ENCODE results near the gene C19orf81.

Gene C19orf81

GRCh38 chr19:50629801-50630200 lies 19.4 kb upstream of the C19orf81 start:
- DNase-seq, result no peak

DNA sequence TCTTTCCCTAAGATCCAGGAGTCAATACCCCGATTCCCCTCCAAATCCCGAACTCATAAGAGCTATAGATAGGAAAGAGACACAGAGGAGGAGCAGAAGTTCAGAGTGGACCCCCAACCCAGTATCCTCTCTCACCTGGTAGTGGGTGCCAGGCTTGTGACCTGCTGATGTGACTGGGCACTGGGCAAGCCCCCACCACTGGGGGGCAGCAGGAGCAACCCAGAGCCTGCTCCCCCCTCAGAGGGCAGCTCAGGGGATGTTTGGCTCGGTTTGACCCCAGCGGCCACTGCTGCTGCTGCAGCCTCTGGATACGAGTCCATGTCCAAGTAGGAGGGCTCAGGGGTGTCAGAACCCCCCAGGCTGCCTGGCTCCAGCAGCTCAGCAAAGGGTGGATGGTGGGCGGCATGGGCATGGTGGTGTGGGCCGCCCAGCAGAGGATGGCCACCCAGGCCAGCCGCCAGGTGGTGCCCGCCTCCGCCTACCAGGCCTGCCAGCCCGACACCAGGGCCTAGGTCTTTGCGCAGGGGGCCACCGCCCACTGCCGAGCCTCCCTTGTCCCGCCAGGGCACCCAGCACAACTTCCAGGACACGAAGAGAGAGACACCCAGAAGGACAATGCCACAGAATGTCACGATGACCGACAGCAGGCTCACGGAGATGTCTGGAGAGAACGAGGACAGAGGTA lies 17.0 kb upstream of the C19orf81 start:
- DNase-seq, result no peak

DNA sequence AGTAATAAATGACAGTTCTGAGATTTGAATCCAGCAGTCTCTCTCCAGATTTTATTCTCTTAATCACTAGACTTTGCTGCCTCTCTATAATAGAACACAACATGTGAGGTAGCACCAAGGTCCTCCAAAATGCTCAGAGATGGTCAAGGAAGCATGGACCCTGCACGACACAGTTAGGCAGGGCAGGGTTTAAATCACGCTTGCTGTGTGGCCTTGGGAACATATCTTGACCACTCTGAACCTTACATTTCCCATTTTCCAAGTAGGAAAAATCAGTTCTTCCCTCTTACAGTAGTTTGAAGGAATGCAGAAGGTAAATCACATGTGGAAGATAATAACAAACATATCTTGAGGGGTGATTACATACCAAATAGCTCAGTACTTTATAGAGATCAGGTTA lies 15.9 kb upstream of the C19orf81 start:
- DNase-seq, result no peak

DNA sequence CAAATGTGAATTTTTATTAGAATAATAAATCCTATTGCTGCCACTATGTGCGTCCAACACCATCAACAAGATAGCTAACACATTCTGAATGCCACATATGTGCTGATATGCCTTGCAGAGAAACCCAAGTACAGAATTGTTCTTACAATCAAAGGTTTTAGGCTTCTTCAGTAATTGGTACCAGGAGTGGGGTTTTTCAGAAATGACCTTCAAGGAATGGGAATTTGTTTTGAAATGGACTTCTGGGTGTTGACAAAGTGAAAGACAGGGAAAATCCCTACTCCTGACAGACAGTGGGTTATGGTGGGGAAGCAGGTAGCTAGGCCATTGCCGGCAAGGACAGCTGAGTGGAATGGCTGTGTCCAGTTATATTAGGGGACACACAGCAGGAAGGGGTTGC lies 15.3 kb upstream of the C19orf81 start:
- no peak for DNase-seq

GRCh38 chr19:50636317-50637085 lies 12.7 kb upstream of the C19orf81 start:
- no peak for DNase-seq

DNA sequence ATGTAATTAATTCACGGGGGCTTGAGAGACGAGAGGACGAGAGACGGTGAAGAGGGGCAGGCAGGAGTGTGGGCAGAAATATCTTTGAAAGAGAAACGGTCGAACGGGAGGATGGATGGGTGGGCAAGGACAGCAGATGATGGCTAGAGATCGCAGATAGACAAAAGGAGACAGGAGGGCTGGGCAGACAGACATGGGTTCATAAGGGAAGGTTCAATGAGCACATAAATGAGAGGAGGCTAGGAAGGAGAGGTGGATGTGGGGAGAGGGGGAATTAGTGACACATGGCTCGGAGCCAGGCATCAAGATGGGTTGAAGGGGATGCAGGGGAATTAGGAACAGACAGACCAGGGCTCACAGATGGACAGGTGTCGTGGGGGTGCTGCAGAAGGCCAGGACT lies 10.6 kb upstream of the C19orf81 start:
- DNase-seq, result no peak

- no peak for DNase-seq
These were observed 9.8 kb upstream of the C19orf81 start, which contains the start of gene SYT3 for GRCh38 chr19:50639121-50640112. Gene SYT3, minus strand, starts transcription at chr19:50639881. Its CDS starts 2,470 bp downstream, at chr19:50637411.

- no peak for DNase-seq
These were observed 8.9 kb upstream of the C19orf81 start for GRCh38 chr19:50640368-50640767.

GRCh38 chr19:50644315-50644915 lies 4.8 kb upstream of the C19orf81 start:
- DNase-seq, result no peak

- DNase-seq, result no peak
These were observed 4.1 kb upstream of the C19orf81 start for GRCh38 chr19:50645107-50645506.

DNA sequence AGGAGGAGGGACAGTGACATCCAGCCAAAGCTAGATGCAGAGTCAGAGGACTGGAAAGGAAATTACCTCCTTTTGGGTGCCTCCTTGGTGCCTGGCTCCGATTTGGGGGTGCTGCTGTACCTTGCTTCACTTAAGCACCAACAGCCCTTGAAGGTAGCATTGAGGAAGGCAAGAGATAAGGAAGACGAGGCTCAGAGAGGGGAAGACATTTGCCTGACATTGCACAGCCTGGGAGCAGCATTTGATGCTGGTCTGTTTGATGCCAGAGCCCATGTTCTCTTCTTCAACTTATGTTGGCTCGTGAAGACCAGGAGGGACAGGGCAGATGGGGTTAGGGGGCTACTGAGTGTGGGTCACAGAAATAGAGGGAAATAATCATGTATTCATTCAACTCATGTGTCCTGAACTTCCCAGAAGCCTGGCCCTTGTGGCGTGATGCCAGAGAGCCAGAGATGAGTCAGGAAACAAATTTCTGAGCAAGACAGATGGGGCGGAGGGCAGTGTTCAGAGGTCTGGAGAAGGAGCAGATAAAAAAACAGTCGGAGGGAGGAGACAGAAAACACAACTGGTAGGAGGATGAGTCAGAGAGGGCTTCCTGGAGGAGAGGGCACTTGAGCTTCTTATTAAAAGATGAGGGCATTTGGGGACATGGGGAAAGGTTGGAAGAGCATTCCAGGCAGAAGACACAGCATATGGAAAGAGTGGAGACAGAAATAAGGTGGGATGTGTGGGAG lies 3.0 kb upstream of the C19orf81 start:
- DNase-seq, result no peak

GRCh38 chr19:50647879-50648615 lies 1.2 kb upstream of the C19orf81 start:
- DNase-seq, result no peak

- no peak for DNase-seq
These were observed 586 bp upstream of the C19orf81 start for GRCh38 chr19:50648659-50649058.

DNA sequence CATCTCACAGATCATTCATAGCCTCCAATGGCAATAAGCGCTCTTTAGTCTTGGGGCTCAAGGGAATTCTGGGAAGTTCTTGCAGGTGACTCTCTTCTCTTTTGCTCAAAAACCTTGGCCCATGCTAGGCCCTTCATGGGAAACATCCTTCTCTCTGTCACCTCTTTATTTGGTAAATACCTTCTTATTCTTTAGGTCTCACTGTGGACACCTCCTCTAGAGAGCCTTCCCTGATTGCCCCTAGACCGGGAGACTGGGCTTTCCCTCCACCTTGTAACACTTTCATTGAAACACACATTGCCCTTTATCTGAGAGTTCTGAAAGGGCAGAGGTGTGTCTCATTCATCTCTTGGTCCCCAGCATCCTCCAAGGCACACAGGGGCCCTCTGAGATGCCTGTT lies 1.9 kb downstream of the C19orf81 start:
- no peak for DNase-seq

GRCh38 chr19:50652722-50653121 lies 3.5 kb downstream of the C19orf81 start:
- DNase-seq, result no peak

DNA sequence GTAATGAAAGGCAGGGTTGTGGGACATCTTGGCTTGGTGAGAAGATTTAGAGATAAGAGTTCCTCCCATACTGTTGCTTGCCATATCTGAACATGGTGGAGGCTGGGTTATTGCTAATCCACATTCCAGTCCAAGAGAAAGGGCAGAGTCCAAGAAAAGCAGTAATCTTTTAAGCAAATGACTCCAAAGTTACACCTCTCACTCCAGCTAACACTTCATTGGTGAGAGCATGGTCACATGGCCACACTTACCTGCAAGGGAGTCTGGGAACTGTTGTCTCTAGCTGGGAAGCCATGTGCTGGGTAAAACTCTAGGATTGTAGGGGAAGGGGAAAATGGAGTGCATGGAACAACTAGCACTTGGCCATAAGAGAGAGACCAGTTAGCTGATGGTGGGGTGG lies 5.6 kb downstream of the C19orf81 start:
- DNase-seq, result no peak

DNA sequence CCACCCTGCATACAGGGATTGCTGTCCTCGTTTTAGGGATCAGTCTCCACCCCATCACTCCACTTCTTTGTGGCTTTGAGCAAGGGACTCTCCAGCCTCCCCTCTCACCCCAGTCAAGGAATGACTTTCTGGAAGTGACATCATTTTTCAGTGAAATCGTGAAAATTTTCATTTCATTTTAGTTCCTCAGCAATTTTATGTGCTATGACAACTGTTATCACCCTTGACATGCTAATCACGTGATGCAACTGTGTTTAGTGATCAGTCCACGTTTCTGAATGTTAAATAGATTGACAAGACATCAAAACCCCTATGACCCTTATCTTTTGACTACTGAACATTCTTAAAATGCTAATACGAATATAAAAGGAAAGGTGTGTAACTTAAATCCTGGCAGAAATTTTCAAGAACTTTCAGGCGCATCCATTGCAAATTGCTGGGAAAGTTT lies 8.0 kb downstream of the C19orf81 start:
- no peak for DNase-seq

DNA sequence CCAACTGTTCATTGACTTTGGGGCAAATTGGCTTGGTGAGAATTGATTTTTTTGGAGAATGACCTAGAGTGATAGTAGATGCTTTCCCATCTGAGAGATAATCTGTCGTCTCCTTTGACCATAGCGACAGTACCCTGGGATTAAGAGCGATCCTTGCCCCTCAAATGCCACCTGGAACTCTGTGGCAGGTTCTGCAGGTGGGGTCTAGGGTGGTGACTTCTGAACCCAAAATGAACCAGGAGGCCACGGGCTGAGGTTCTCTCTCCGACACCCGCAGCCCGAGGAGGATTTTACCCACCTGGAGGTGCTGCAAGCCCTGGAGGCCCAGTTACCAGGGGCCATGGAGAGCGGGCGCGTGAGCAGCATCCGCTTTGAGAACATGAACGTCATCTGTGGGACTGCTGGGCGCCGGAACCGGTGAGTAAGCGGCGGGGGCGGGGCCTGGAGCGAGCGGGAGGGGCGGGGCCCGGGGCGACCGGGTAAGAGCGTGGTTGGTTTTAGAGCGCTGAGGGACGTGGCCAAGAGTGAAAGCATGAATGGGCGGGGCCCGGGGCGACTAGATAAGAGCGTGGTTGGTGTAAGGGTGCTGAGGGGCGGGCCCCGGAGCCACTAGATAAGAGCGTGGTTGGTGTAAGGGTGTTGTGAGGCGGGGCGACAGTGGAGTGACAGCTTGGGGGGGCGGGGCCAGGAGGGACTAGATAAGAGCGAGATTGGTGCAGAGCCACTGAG lies 8.6 kb downstream of the C19orf81 start:
- DNase-seq, result no peak

- DNase-seq, result no peak
These were observed 9.4 kb downstream of the C19orf81 start for GRCh38 chr19:50658441-50659317.

Data from NCI-H2107 (cell line).